ENCODE results near the gene WNT7A. TPM values are rescaled to one million over a fixed set of nuclear protein-coding genes. Genes with fewer than 3 reads are reported as not detected.

The WNT7A gene
- total and polyA plus RNA-seq, 4 donors = not detected

- DNase-seq (ENCODE audit: low spot score) = no peak
- H3K4me1 ChIP-seq (ENCODE audit: control insufficient read depth in 4 of 4, insufficient read depth in 4 of 4, low read length in 3 of 4) = no peaks in the 10 kb centered on the region
- TF ChIP-seq RXRA (IDR thresholded peaks at IDR 0.05) (no peak), TAF1 (conservative IDR thresholded peaks at IDR 0.05) (no peak), HNF4A (conservative IDR thresholded peaks at IDR 0.05) (no peak), EGR1 (IDR thresholded peaks at IDR 0.05; ENCODE audit: low read depth in 2 of 2) (no peak), GABPA (IDR thresholded peaks at IDR 0.05 in 1 of 2, conservative IDR thresholded peaks at IDR 0.05 in 1 of 2) (no peak), ATF3 (IDR thresholded peaks at IDR 0.05) (no peak), HNF4G (IDR thresholded peaks at IDR 0.05) (no peak), REST (IDR thresholded peaks at IDR 0.05) (no peak), JUND (IDR thresholded peaks at IDR 0.05) (no peak), NR2F2 (IDR thresholded peaks at IDR 0.05) (no peak), YY1 (IDR thresholded peaks at IDR 0.05) (no peak), RAD21 (IDR thresholded peaks at IDR 0.05) (no peak), CTCF (IDR thresholded peaks at IDR 0.05; ENCODE audit: low read depth, low read length, missing input control) (no peak), FOXA1 (IDR thresholded peaks at IDR 0.05) (no peak)
- TF ChIP-seq, protein P1, sequence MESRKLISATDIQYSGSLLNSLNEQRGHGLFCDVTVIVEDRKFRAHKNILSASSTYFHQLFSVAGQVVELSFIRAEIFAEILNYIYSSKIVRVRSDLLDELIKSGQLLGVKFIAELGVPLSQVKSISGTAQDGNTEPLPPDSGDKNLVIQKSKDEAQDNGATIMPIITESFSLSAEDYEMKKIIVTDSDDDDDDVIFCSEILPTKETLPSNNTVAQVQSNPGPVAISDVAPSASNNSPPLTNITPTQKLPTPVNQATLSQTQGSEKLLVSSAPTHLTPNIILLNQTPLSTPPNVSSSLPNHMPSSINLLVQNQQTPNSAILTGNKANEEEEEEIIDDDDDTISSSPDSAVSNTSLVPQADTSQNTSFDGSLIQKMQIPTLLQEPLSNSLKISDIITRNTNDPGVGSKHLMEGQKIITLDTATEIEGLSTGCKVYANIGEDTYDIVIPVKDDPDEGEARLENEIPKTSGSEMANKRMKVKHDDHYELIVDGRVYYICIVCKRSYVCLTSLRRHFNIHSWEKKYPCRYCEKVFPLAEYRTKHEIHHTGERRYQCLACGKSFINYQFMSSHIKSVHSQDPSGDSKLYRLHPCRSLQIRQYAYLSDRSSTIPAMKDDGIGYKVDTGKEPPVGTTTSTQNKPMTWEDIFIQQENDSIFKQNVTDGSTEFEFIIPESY (IDR thresholded peaks at IDR 0.05) = no peak
- H3K9me3 ChIP-seq (ENCODE audit: control insufficient read depth in 4 of 4, low read length in 3 of 4) = peaks cover 0 to 8% (median 4%) of the 10 kb centered on the region in 4 donors
- H3K9ac ChIP-seq (ENCODE audit: low read depth in 1 of 2, low read length in 2 of 2) = no peak overlapping the region
- H3K4me3 ChIP-seq (ENCODE audit: low read depth in 1 of 3, low read length in 3 of 3) = no peak overlapping the region
- no peaks in the 10 kb centered on the region for H3K36me3 ChIP-seq (ENCODE audit: control insufficient read depth in 4 of 4, insufficient read depth in 3 of 4, low read depth in 1 of 4, low read length in 3 of 4)
- WGBS = 77% methylated on average over 6 of the region's 6 CpGs
- no peak overlapping the region for H3K27ac ChIP-seq (ENCODE audit: low read depth in 1 of 2, low read length in 2 of 2)
- peaks cover 0 to 7% (median 0%) of the 10 kb centered on the region in 4 donors for H3K27me3 ChIP-seq (ENCODE audit: control insufficient read depth in 4 of 4, insufficient read depth in 4 of 4, low read length in 3 of 4)
These were observed 79.8 kb downstream of the WNT7A start for GRCh38 chr3:13800064-13800463.

GRCh38 chr3:13798401-13798800 is 81.5 kb downstream of the WNT7A start:
- H3K4me1 ChIP-seq (ENCODE audit: control insufficient read depth in 4 of 4, insufficient read depth in 4 of 4, low read length in 3 of 4) = no peaks in the 10 kb centered on the region
- DNase-seq (ENCODE audit: low spot score) = no peak
- WGBS = 80% methylated on average over 11 of the region's 11 CpGs
- H3K9me3 ChIP-seq (ENCODE audit: control insufficient read depth in 4 of 4, low read length in 3 of 4) = peaks cover 0 to 8% (median 4%) of the 10 kb centered on the region in 4 donors
- no peak overlapping the region for H3K4me3 ChIP-seq (ENCODE audit: low read depth in 1 of 3, low read length in 3 of 3)
- H3K36me3 ChIP-seq (ENCODE audit: control insufficient read depth in 4 of 4, insufficient read depth in 3 of 4, low read depth in 1 of 4, low read length in 3 of 4) = no peaks in the 10 kb centered on the region
- no peak for TF ChIP-seq RXRA (IDR thresholded peaks at IDR 0.05)
- TF ChIP-seq EGR1 (IDR thresholded peaks at IDR 0.05; ENCODE audit: low read depth in 2 of 2) = no peak
- TF ChIP-seq GABPA (IDR thresholded peaks at IDR 0.05 in 1 of 2, conservative IDR thresholded peaks at IDR 0.05 in 1 of 2) = no peak
- TF ChIP-seq HNF4A (conservative IDR thresholded peaks at IDR 0.05) = no peak
- TF ChIP-seq, protein P2, sequence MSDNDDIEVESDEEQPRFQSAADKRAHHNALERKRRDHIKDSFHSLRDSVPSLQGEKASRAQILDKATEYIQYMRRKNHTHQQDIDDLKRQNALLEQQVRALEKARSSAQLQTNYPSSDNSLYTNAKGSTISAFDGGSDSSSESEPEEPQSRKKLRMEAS (IDR thresholded peaks at IDR 0.05) = no peak
- no peak for TF ChIP-seq NR2F2 (IDR thresholded peaks at IDR 0.05)
- no peak for TF ChIP-seq CTCF (IDR thresholded peaks at IDR 0.05; ENCODE audit: low read depth, low read length, missing input control)
- TF ChIP-seq FOXA2 (IDR thresholded peaks at IDR 0.05) = no peak
- TF ChIP-seq HNF4G (IDR thresholded peaks at IDR 0.05) = no peak
- no peak overlapping the region for H3K27ac ChIP-seq (ENCODE audit: low read depth in 1 of 2, low read length in 2 of 2)
- H3K9ac ChIP-seq (ENCODE audit: low read depth in 1 of 2, low read length in 2 of 2) = no peak overlapping the region
- peaks cover 0 to 7% (median under 1%) of the 10 kb centered on the region in 4 donors for H3K27me3 ChIP-seq (ENCODE audit: control insufficient read depth in 4 of 4, insufficient read depth in 4 of 4, low read length in 3 of 4)

Data from liver (tissue), 9 donors.